Endothelial cell of umbilical vein (primary cell): ENCODE results near the gene FSD1L. TPM values are rescaled to one million over a fixed set of nuclear protein-coding genes. Genes with fewer than 3 reads are reported as not detected.

Experiments
- BruUV-seq: library from RNA; stranded (reverse); fragments of 400-500 nt; replicated peaks from 2 replicates; lab custom pipeline; 2021; lab: Mats Ljungman, UMichigan
- CTCF ChIA-PET: fragments of 300-600, 350-600 bp; sonication (Branson Sonifier 250); formaldehyde crosslinking; loops from one replicate; lab custom pipeline; 2021; ENCODE audit warnings: antibody characterized with exemption, inconsistent platforms; lab: Charles Lee
- POLR2A ChIA-PET: fragments of 300-600, 350-600 bp; sonication (Branson Sonifier 250); formaldehyde crosslinking; loops from one replicate; lab custom pipeline; 2021; ENCODE audit warnings: antibody characterized with exemption, inconsistent platforms; lab: Charles Lee
- DNase-seq: peaks from one replicate; pipeline ENCODE4 v3.0.0-alpha.2; 2011; ENCODE audit warnings: low read depth, low spot score
- FAIRE-seq: peaks from 2 replicates; lab custom pipeline; 2011; peaks lifted over from hg19 to GRCh38; lab: Jason Lieb, UNC
- H2AFZ ChIP-seq: 2 replicates; pipeline ENCODE4 v1.6.0; 2012; ENCODE audit warnings: low read depth, low read length, control low read depth, inconsistent platforms
- H3K27ac ChIP-seq: 2 replicates; pipeline ENCODE4 v1.5.1; 2011; ENCODE audit warnings: low read depth, mild to moderate bottlenecking, control low read depth, low read length, moderate library complexity; ENCODE audit not compliant: insufficient read depth
- H3K27me3 ChIP-seq, 2 experiments: 2 replicates each; pipeline versions ENCODE4 v1.6.0 to v1.6.1; 2011; ENCODE audit warnings: low read length in 2 of 2, mixed read lengths in 1 of 2; ENCODE audit not compliant: control insufficient read depth in 2 of 2, insufficient read depth in 2 of 2
- H3K36me3 ChIP-seq, 2 experiments: 2 replicates in 1 of 2; 3 replicates in 1 of 2; pipeline ENCODE4 v1.5.1; 2011; ENCODE audit warnings: low read length in 2 of 2, mild to moderate bottlenecking in 1 of 2, moderate library complexity in 1 of 2; ENCODE audit not compliant: control insufficient read depth in 2 of 2, insufficient read depth in 2 of 2; ENCODE audit errors: extremely low read depth in 1 of 2
- H3K4me1 ChIP-seq: 3 replicates; pipeline ENCODE4 v1.5.1; 2011; ENCODE audit warnings: mild to moderate bottlenecking, low read length; ENCODE audit not compliant: control insufficient read depth, insufficient read depth; ENCODE audit errors: extremely low read depth
- H3K4me2 ChIP-seq: 2 replicates; pipeline ENCODE4 v1.6.1; 2011; ENCODE audit warnings: low read length, control low read depth, mixed read lengths; ENCODE audit not compliant: insufficient read depth
- H3K4me3 ChIP-seq, 3 experiments: fragments of 200-600 bp in 1 of 3; sonication (generic), shearing (Covaris generic) in 1 of 3; replicated peaks in 1 of 3; 2 replicates each; pipeline ENCODE4 v1.5.1; 2011 to 2016; ENCODE audit warnings: control low read depth in 3 of 3, low read length in 3 of 3, mild to moderate bottlenecking in 2 of 3, inconsistent platforms in 1 of 3, low read depth in 1 of 3, moderate library complexity in 1 of 3; ENCODE audit not compliant: insufficient read depth in 1 of 3
- H3K79me2 ChIP-seq: 2 replicates; pipeline ENCODE4 v1.6.0; 2012; ENCODE audit warnings: low read length, inconsistent platforms; ENCODE audit not compliant: control insufficient read depth, insufficient read depth
- H3K9ac ChIP-seq: replicated peaks from 2 replicates; pipeline ENCODE3; 2011; ENCODE audit warnings: low read length, control low read depth; ENCODE audit not compliant: insufficient read depth; ENCODE audit errors: extremely low read depth
- H3K9me1 ChIP-seq: replicated peaks from 3 replicates; pipeline ENCODE4 v1.6.0; 2011; ENCODE audit warnings: mild to moderate bottlenecking, low read length; ENCODE audit not compliant: control insufficient read depth, insufficient read depth; ENCODE audit errors: extremely low read depth
- H3K9me3 ChIP-seq: replicated peaks from 2 replicates; pipeline ENCODE4 v1.5.1; 2012; ENCODE audit warnings: low read length, inconsistent platforms; ENCODE audit not compliant: control insufficient read depth, insufficient read depth
- H4K20me1 ChIP-seq: replicated peaks from 2 replicates; pipeline ENCODE3; 2011; ENCODE audit warnings: mild to moderate bottlenecking, low read length; ENCODE audit not compliant: control insufficient read depth, insufficient read depth; ENCODE audit errors: extremely low read depth
- EZH2 ChIP-seq: IDR thresholded peaks from 2 replicates; pipeline ENCODE4 v1.6.1; 2012; ENCODE audit warnings: borderline replicate concordance, low read depth, mild to moderate bottlenecking, moderate library complexity, low read length, inconsistent platforms; ENCODE audit not compliant: severe bottlenecking
- FOS ChIP-seq: IDR thresholded peaks from 2 replicates; pipeline ENCODE4 v1.6.1; 2011; ENCODE audit warnings: mild to moderate bottlenecking, low read length, moderate library complexity, borderline replicate concordance; ENCODE audit not compliant: insufficient read depth
- GATA2 ChIP-seq: IDR thresholded peaks from 2 replicates; pipeline ENCODE4 v1.7.0; 2011; ENCODE audit warnings: low read depth, mild to moderate bottlenecking, moderate library complexity, mixed read lengths, low read length; ENCODE audit not compliant: insufficient read length, insufficient read depth
- JUN ChIP-seq: IDR thresholded peaks from 2 replicates; pipeline ENCODE4 v1.6.1; 2011; ENCODE audit warnings: borderline replicate concordance, low read depth; ENCODE audit not compliant: insufficient read length, insufficient read depth
- MYC ChIP-seq: IDR thresholded peaks from one replicate; pipeline ENCODE4 v1.6.1; 2011; ENCODE audit warnings: mild to moderate bottlenecking, low read depth, low read length
- POLR2A ChIP-seq: IDR thresholded peaks from 2 replicates; pipeline ENCODE4 v1.6.1; 2012; ENCODE audit warnings: low read depth, mild to moderate bottlenecking, control low read depth, low read length
- POLR2AphosphoS5 ChIP-seq: IDR thresholded peaks from 2 replicates; pipeline ENCODE4 v1.6.1; 2012; ENCODE audit warnings: low read depth, mild to moderate bottlenecking, control low read depth, low read length, moderate library complexity; ENCODE audit not compliant: insufficient read depth
- dilution Hi-C: fragments of 300-500 bp; cut with MboI; formaldehyde crosslinking; loops from one replicate; pipeline ENCODE4 v1.15.0; 2019; ENCODE audit warnings: low sequenced_read_pairs; ENCODE audit not compliant: extremely low pct_ligation_motif_present
- intact Hi-C: fragments of 100-400 bp; cut with micrococcal nuclease; formaldehyde crosslinking; loops from one replicate; pipeline ENCODE4 v1.10.0; 2022
- polyA plus RNA-seq, 4 experiments: library from polyadenylated mRNA; depleted of rRNA in 3 of 4; stranded (reverse) in 3 of 4; unstranded in 1 of 4; fragments of >200 nt; gene quantifications; 2 replicates each; pipeline versions ENCODE4 v1.2.1 to v1.2.3, GENCODE V29; 2011 to 2012; ENCODE audit warnings: missing spikeins in 1 of 4
- total RNA-seq: library from RNA; stranded (reverse); gene quantifications from 2 replicates; pipeline ENCODE4 v1.2.3, GENCODE V29; 2021
- TF ChIP-seq, protein P1 (sequence below), 2 donors: IDR thresholded peaks; 1 replicate in 1 of 2; 2 replicates in 1 of 2; pipeline ENCODE4 v1.5.1; 2011; ENCODE audit warnings: low read length in 2 of 2, mild to moderate bottlenecking in 2 of 2, moderate library complexity in 2 of 2, control low read depth in 1 of 2, inconsistent platforms in 1 of 2, low read depth in 1 of 2; ENCODE audit not compliant: insufficient read depth in 1 of 2; ENCODE audit errors: extremely low read depth in 1 of 2
- TF ChIP-seq, protein P2 (sequence below): IDR thresholded peaks from 2 replicates; pipeline ENCODE4 v1.6.1; 2011; ENCODE audit not compliant: insufficient read depth, insufficient read length

The FSD1L gene
- total and polyA plus RNA-seq, 2 donors (not counting 3 experiments of a cell fraction or from before 2014, with no cell fraction given) = 0.69 to 8.5 TPM

DNA sequence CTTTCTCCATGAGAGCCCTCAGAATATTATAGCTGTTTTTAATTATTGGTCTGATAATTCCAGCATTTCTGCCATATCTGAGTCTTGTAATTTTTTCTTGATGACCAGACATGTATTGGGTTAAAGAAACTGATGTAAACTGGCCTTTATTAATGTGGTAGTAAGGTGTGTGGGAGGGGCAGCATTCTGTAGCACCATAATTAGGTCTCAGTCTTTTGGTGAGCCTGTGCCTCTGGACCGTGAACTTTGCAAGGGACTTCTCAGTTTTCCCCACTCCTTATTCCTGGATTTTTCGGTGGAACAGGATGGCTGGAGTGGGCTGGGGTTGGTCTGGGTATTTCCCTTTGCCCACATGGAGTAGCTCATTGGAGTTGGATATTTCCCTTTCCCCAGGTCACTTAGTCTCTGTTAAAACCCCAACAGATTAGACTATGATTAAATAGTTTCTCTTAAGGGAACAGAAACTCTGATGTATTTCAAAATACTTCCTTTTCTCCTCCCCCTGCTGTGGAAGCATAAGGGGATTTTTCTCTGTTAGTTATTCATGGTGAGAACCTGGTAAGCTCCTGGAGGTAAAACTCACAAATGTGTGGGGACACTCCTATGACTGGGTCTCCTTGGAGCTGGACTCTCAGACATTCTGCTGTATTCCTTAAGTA is 52.4 kb downstream of the FSD1L start:
- no peak overlapping the region for H3K9ac ChIP-seq
- H3K4me2 ChIP-seq = no peak overlapping the region
- H3K9me1 ChIP-seq = no peaks in the 10 kb centered on the region
- dilution Hi-C loops = no loop called here
- CTCF ChIA-PET = interaction anchor here (1.6 kb wide), 1 partner anchor 20 kb away, joined by 6 read pairs; no protein-coding TSS in a partner anchor
- no TSS peak for BruUV-seq
- H3K79me2 ChIP-seq = peaks cover 21% of the 10 kb centered on the region
- H3K9me3 ChIP-seq = no peaks in the 10 kb centered on the region
- no peaks in the 10 kb centered on the region for H3K4me1 ChIP-seq
- POLR2A ChIA-PET = no interaction called here
- intact Hi-C loops = no loop called here
- no peaks in the 10 kb centered on the region for H3K36me3 ChIP-seq
- H3K27me3 ChIP-seq = no peaks in the 10 kb centered on the region
- H4K20me1 ChIP-seq = no peaks in the 10 kb centered on the region
- DNase-seq (no peak), FAIRE-seq (no peak)
- no peak overlapping the region for H3K4me3 ChIP-seq
- TF ChIP-seq, protein P1, sequence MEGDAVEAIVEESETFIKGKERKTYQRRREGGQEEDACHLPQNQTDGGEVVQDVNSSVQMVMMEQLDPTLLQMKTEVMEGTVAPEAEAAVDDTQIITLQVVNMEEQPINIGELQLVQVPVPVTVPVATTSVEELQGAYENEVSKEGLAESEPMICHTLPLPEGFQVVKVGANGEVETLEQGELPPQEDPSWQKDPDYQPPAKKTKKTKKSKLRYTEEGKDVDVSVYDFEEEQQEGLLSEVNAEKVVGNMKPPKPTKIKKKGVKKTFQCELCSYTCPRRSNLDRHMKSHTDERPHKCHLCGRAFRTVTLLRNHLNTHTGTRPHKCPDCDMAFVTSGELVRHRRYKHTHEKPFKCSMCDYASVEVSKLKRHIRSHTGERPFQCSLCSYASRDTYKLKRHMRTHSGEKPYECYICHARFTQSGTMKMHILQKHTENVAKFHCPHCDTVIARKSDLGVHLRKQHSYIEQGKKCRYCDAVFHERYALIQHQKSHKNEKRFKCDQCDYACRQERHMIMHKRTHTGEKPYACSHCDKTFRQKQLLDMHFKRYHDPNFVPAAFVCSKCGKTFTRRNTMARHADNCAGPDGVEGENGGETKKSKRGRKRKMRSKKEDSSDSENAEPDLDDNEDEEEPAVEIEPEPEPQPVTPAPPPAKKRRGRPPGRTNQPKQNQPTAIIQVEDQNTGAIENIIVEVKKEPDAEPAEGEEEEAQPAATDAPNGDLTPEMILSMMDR (IDR thresholded peaks at IDR 0.05; ENCODE audit: extremely low read depth in 1 of 2, insufficient read depth in 1 of 2, low read depth in 1 of 2, low read length in 2 of 2) = no peak
- TF ChIP-seq, protein P2, sequence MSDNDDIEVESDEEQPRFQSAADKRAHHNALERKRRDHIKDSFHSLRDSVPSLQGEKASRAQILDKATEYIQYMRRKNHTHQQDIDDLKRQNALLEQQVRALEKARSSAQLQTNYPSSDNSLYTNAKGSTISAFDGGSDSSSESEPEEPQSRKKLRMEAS = no peak
- no peak for TF ChIP-seq MYC
- TF ChIP-seq POLR2A = no peak
- no peak for TF ChIP-seq POLR2AphosphoS5
- TF ChIP-seq EZH2 = no peak
- no peak for TF ChIP-seq GATA2
- no peak for TF ChIP-seq JUN
- no peak for TF ChIP-seq FOS
- no peak overlapping the region for H2AFZ ChIP-seq
- H3K27ac ChIP-seq = no peak overlapping the region
